Astrocyte (in vitro differentiated cells and primary cell): ENCODE results near the gene NAA16. TPM values are rescaled to one million over a fixed set of nuclear protein-coding genes. Genes with fewer than 3 reads are reported as not detected.

Experiments
- DNase-seq: peaks from one replicate; pipeline ENCODE4 v3.0.0-alpha.2; 2010; ENCODE audit warnings: low read depth
- FAIRE-seq: peaks from 2 replicates; lab custom pipeline; 2011; peaks lifted over from hg19 to GRCh38; lab: Jason Lieb, UNC
- H2AFZ ChIP-seq: 2 replicates; pipeline ENCODE4 v1.6.0; 2012; ENCODE audit warnings: low read depth, low read length, inconsistent platforms
- H3K27ac ChIP-seq: 2 replicates; pipeline ENCODE4 v1.5.1; 2011; ENCODE audit warnings: low read depth, low read length, inconsistent platforms
- H3K27me3 ChIP-seq: 2 replicates; pipeline ENCODE4 v1.6.0; 2011; ENCODE audit warnings: low read length, inconsistent platforms; ENCODE audit not compliant: insufficient read depth
- H3K36me3 ChIP-seq: 2 replicates; pipeline ENCODE4 v1.5.1; 2011; ENCODE audit warnings: low read length, inconsistent platforms; ENCODE audit not compliant: insufficient read depth
- H3K4me1 ChIP-seq: 2 replicates; pipeline ENCODE4 v1.5.1; 2011; ENCODE audit warnings: low read length, inconsistent platforms; ENCODE audit not compliant: insufficient read depth
- H3K4me2 ChIP-seq: 2 replicates; pipeline ENCODE4 v1.6.0; 2012; ENCODE audit warnings: low read length, inconsistent platforms
- H3K4me3 ChIP-seq: 2 replicates; pipeline ENCODE4 v1.5.1; 2011; ENCODE audit warnings: low read depth, mild to moderate bottlenecking, low read length, inconsistent platforms; ENCODE audit not compliant: insufficient read depth
- H3K79me2 ChIP-seq: 2 replicates; pipeline ENCODE4 v1.6.0; 2012; ENCODE audit warnings: mild to moderate bottlenecking, low read length, inconsistent platforms; ENCODE audit not compliant: insufficient read depth
- H3K9ac ChIP-seq: 2 replicates; pipeline ENCODE4 v1.6.0; 2012; ENCODE audit warnings: mild to moderate bottlenecking, low read length, inconsistent platforms
- H3K9me3 ChIP-seq: 2 replicates; pipeline ENCODE4 v1.5.1; 2012; ENCODE audit warnings: low read depth, mild to moderate bottlenecking, low read length, inconsistent platforms; ENCODE audit not compliant: insufficient read depth
- H4K20me1 ChIP-seq: 2 replicates; pipeline ENCODE4 v1.6.0; 2012; ENCODE audit warnings: low read length, inconsistent platforms; ENCODE audit not compliant: insufficient read depth
- H3K27ac Mint-ChIP-seq: one replicate; pipeline ENCODE4 v1.8.0; 2021; ENCODE audit warnings: mild to moderate bottlenecking, mixed read lengths; ENCODE audit not compliant: unreplicated experiment
- H3K27me3 Mint-ChIP-seq: one replicate; pipeline ENCODE4 v1.8.0; 2021; ENCODE audit warnings: low read depth, mixed read lengths; ENCODE audit not compliant: unreplicated experiment
- H3K36me3 Mint-ChIP-seq: one replicate; pipeline ENCODE4 v1.8.0; 2021; ENCODE audit warnings: low read depth, mixed read lengths; ENCODE audit not compliant: unreplicated experiment
- H3K4me1 Mint-ChIP-seq: one replicate; pipeline ENCODE4 v1.8.0; 2021; ENCODE audit warnings: low read depth, mixed read lengths; ENCODE audit not compliant: unreplicated experiment
- H3K4me3 Mint-ChIP-seq: one replicate; pipeline ENCODE4 v1.8.0; 2021; ENCODE audit warnings: mild to moderate bottlenecking, moderate library complexity, mixed read lengths; ENCODE audit not compliant: unreplicated experiment
- H3K9me3 Mint-ChIP-seq: one replicate; pipeline ENCODE4 v1.8.0; 2021; ENCODE audit warnings: mild to moderate bottlenecking, mixed read lengths; ENCODE audit not compliant: unreplicated experiment
- CTCF ChIP-seq: IDR thresholded peaks from 2 replicates; pipeline ENCODE4 v1.5.1; 2011; ENCODE audit warnings: low read depth, mild to moderate bottlenecking, inconsistent platforms, low read length, moderate library complexity; ENCODE audit not compliant: insufficient read depth
- EZH2 ChIP-seq: IDR thresholded peaks from 2 replicates; pipeline ENCODE4 v1.6.1; 2012; ENCODE audit warnings: mild to moderate bottlenecking, low read length, inconsistent platforms; ENCODE audit not compliant: insufficient read depth
- total RNA-seq: library from RNA; stranded (reverse); gene quantifications from 2 replicates; pipeline ENCODE4 v1.2.1, GENCODE V29; 2021

Gene NAA16
- total RNA-seq, 1 donor from 2014 or later, result 11.5 TPM

DNA sequence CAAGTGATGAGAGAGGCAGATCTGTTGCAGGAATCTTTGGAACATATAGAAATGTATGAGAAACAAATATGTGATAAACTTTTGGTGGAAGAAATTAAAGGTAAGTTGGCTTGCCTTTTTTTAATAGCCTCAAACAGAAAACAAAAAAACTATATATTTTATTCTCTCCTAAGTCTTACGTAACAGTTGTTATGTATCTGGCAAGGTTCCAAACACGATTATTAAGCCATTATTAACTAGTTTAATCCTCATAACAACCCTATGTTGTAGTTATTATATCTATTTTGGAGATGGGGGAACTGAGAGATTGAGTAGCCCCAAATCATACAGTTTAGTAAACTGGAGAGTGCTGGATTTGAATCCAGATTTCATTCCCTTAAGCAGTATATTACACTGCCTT is 14.7 kb downstream of the NAA16 start:
- no peaks in the 10 kb centered on the region for H3K9me3 Mint-ChIP-seq
- H3K36me3 ChIP-seq, result peaks cover 20% of the 10 kb centered on the region

GRCh38 chr13:41326661-41327060 is 15.6 kb downstream of the NAA16 start:
- Mint-ChIP-seq H3K27ac (no peak overlapping the region), H3K36me3 (peaks cover 4% of the 10 kb centered on the region), H3K9me3 (no peaks in the 10 kb centered on the region), H3K4me1 (peaks cover 9% of the 10 kb centered on the region), H3K4me3 (no peak overlapping the region), H3K27me3 (no peaks in the 10 kb centered on the region)
- Histone ChIP-seq H3K79me2 (peaks cover 5% of the 10 kb centered on the region), H3K27me3 (no peaks in the 10 kb centered on the region), H3K9me3 (no peaks in the 10 kb centered on the region), H3K4me1 (no peaks in the 10 kb centered on the region), H3K4me3 (no peak overlapping the region), H4K20me1 (peaks cover 4% of the 10 kb centered on the region), H3K36me3 (peaks cover 20% of the 10 kb centered on the region), H2AFZ (no peak overlapping the region), H3K9ac (no peak overlapping the region), H3K4me2 (no peak overlapping the region), H3K27ac (no peak overlapping the region)
- no peak for TF ChIP-seq EZH2
- TF ChIP-seq CTCF, result no peak
- DNase-seq (no peak), FAIRE-seq (no peak)

More for the DNA sequence above, 14.7 kb downstream of the NAA16 start:
- Mint-ChIP-seq H3K36me3 (peaks cover 4% of the 10 kb centered on the region), H3K27ac (no peak overlapping the region), H3K4me1 (peaks cover 9% of the 10 kb centered on the region), H3K27me3 (no peaks in the 10 kb centered on the region), H3K4me3 (no peak overlapping the region)
- Histone ChIP-seq H2AFZ (no peak overlapping the region), H3K79me2 (peaks cover 7% of the 10 kb centered on the region), H3K27ac (no peak overlapping the region), H4K20me1 (peaks cover 4% of the 10 kb centered on the region), H3K27me3 (no peaks in the 10 kb centered on the region), H3K9ac (no peak overlapping the region), H3K4me1 (no peaks in the 10 kb centered on the region), H3K4me2 (no peak overlapping the region), H3K4me3 (no peak overlapping the region), H3K9me3 (no peaks in the 10 kb centered on the region)
- TF ChIP-seq CTCF, result no peak
- TF ChIP-seq EZH2, result no peak
- no peak for FAIRE-seq
- no peak for DNase-seq

GRCh38 chr13:41327994-41328790 is 17.1 kb downstream of the NAA16 start:
- H3K27ac Mint-ChIP-seq, result no peak overlapping the region
- no peak for FAIRE-seq

More at GRCh38 chr13:41327994-41328790, 17.1 kb downstream of the NAA16 start:
- Histone ChIP-seq H3K4me3 (no peak overlapping the region), H3K27ac (no peak overlapping the region), H3K4me1 (no peaks in the 10 kb centered on the region), H2AFZ (no peak overlapping the region), H3K79me2 (no peaks in the 10 kb centered on the region), H3K36me3 (peaks cover 20% of the 10 kb centered on the region), H3K27me3 (no peaks in the 10 kb centered on the region), H3K9me3 (no peaks in the 10 kb centered on the region), H3K4me2 (no peak overlapping the region), H4K20me1 (no peaks in the 10 kb centered on the region), H3K9ac (no peak overlapping the region)
- TF ChIP-seq CTCF (no peak), EZH2 (no peak)
- Mint-ChIP-seq H3K36me3 (peaks cover 4% of the 10 kb centered on the region), H3K4me1 (peaks cover 9% of the 10 kb centered on the region), H3K27me3 (no peaks in the 10 kb centered on the region), H3K4me3 (no peak overlapping the region), H3K9me3 (no peaks in the 10 kb centered on the region)
- no peak for DNase-seq
